ENCODE measurements around the gene PCDHGA1. TPM values are rescaled to one million over a fixed set of nuclear protein-coding genes. Genes with fewer than 3 reads are reported as not detected.

Gene PCDHGA1
- total and polyA plus RNA-seq, 2 of the 4 experiments (the other 2 are of a cell fraction): 0.90 to 0.92 TPM

GRCh38 chr5:141343242-141343952, 13.1 kb downstream of the PCDHGA1 start, which contains the start of gene PCDHGA3:
PCDHGA3 (plus strand) TSS chr5:141343829; CDS start chr5:141344034, 205 bp downstream.
- in situ Hi-C loops (cut with MboI; ENCODE audit: low sequenced_read_pairs): no loop called here
- H3K9me3 ChIP-seq (ENCODE audit: control insufficient read depth, insufficient read depth, low read length): peaks cover 47% of the 10 kb centered on the region

More at GRCh38 chr5:141343242-141343952, 13.1 kb downstream of the PCDHGA1 start, which contains the start of gene PCDHGA3:
- Histone ChIP-seq H3K9me1 (ENCODE audit: insufficient read depth, low read length) (no peaks in the 10 kb centered on the region), H2AFZ (replicated peaks; ENCODE audit: low read length, poor library complexity) (peak within 1 kb of the TSS; percentile 87), H3K14ac (replicated peaks; ENCODE audit: low read depth, low read length) (0 out of 2 replicates have a peak within 1 kb of the TSS, but pooled peaks have one; percentile 3), H3K27ac (ENCODE audit: insufficient read depth, low read length) (peak within 1 kb of the TSS; percentile 44), H3K4ac (ENCODE audit: low read depth, low read length) (no peak within 1 kb of the TSS), H3K23ac (ENCODE audit: low read depth, low read length) (no peak within 1 kb of the TSS; the same call in 1 of the 2 replicates), H3K4me2 (ENCODE audit: low read depth, low read length) (peak within 1 kb of the TSS; percentile 58; the same call in 1 of the 2 replicates), H2BK5ac (ENCODE audit: low read depth, low read length, poor library complexity, severe bottlenecking) (no peak within 1 kb of the TSS), H3K79me1 (ENCODE audit: low read depth in 1 of 2, low read length in 2 of 2) (no peaks in the 10 kb centered on the region), H4K91ac (ENCODE audit: insufficient read depth, low read depth, low read length) (no peak within 1 kb of the TSS), H3K4me3 (ENCODE audit: insufficient read depth, low read depth, low read length) (peak within 1 kb of the TSS; percentile 48), H3K4me1 (ENCODE audit: control insufficient read depth, insufficient read depth, low read length) (no peaks in the 10 kb centered on the region), H2BK120ac (ENCODE audit: low read depth, low read length) (no peak within 1 kb of the TSS), H3K18ac (ENCODE audit: low read depth, low read length) (peak within 1 kb of the TSS; percentile 51; the same call in 1 of the 2 replicates), H3K27me3 (ENCODE audit: control insufficient read depth, insufficient read depth, low read length) (no peaks in the 10 kb centered on the region; the same call in 1 of the 2 replicates), H4K8ac (ENCODE audit: low read depth in 2 of 2, low read length in 2 of 2) (peak within 1 kb of the TSS in 1 of 2 experiments; percentile 53; a peak in 1 of 4 replicates), H2AK9ac (replicated peaks; ENCODE audit: low read depth, low read length, poor library complexity) (no peak within 1 kb of the TSS), H3K36me3 (ENCODE audit: control insufficient read depth, insufficient read depth, low read length) (peaks cover 4% of the 10 kb centered on the region; the same call in 1 of the 2 replicates), H2BK20ac (ENCODE audit: low read depth, low read length) (no peak within 1 kb of the TSS), H3K9ac (ENCODE audit: low read depth, low read length) (peak within 1 kb of the TSS; percentile 21), H3K56ac (ENCODE audit: extremely low read depth, insufficient read depth, low read length) (no peak within 1 kb of the TSS), H2AK5ac (ENCODE audit: low read depth, low read length) (no peak within 1 kb of the TSS), H2BK15ac (ENCODE audit: low read depth, low read length) (no peak within 1 kb of the TSS), H4K20me1 (ENCODE audit: insufficient read depth, low read length) (no peaks in the 10 kb centered on the region), H4K5ac (ENCODE audit: low read depth, low read length) (peak within 1 kb of the TSS; percentile 12; the same call in 1 of the 2 replicates)
- dilution Hi-C loops (cut with HindIII; ENCODE audit: low sequenced_read_pairs, unreplicated experiment): no loop called here
- TF ChIP-seq RAD21 (IDR thresholded peaks at IDR 0.05; ENCODE audit: low read length): peak; percentile 49
- TF ChIP-seq RFX5 (IDR thresholded peaks at IDR 0.05; ENCODE audit: low read depth, low read length): no peak
- TF ChIP-seq CTCF (conservative IDR thresholded peaks at IDR 0.05; ENCODE audit: low read depth, low read length): peak; percentile 57
- POLR2A ChIA-PET (ENCODE audit: unreplicated experiment): interaction anchor here (0.6 kb wide), 1 partner anchor 653 kb away, joined by 4 read pairs; no protein-coding TSS in a partner anchor
- no CpG with 5 or more reads among the region's 9 CpGs for WGBS, 2 experiments (ENCODE audit: extremely low coverage in 2 of 2, insufficient read length in 1 of 2)
- intact Hi-C loops (cut with micrococcal nuclease): no loop called here
- CTCF ChIA-PET: interaction anchor here (1.0 kb wide), 1 partner anchor 224 kb away, joined by 4 read pairs; no protein-coding TSS in a partner anchor
- no TSS peak for BruUV-seq (replicated peaks)
- peak; percentile 71 for ATAC-seq (ENCODE audit: low read depth)
- peak; percentile 71 for DNase-seq
